ENCODE results near the gene RAB9A.
A peak's percentile ranks its signal among the peaks of the same experiment; 100 is the strongest.

Gene RAB9A

GRCh38 chrX:13689741-13690211, 848 bp downstream of the RAB9A start:
- no peak for TF ChIP-seq CTCF (IDR thresholded peaks at IDR 0.05; ENCODE audit: extremely low read depth, missing control alignments)
- DNase-seq (ENCODE audit: low spot score): no peak

- DNase-seq (ENCODE audit: low spot score): no peak
- TF ChIP-seq CTCF (IDR thresholded peaks at IDR 0.05; ENCODE audit: extremely low read depth, missing control alignments): no peak
Observed at GRCh38 chrX:13690836-13691235, 1.9 kb downstream of the RAB9A start.

- TF ChIP-seq CTCF (IDR thresholded peaks at IDR 0.05; ENCODE audit: extremely low read depth, missing control alignments): no peak
Observed at GRCh38 chrX:13691841-13692371, 3.0 kb downstream of the RAB9A start.

GRCh38 chrX:13692771-13693231, 3.9 kb downstream of the RAB9A start:
- TF ChIP-seq CTCF (IDR thresholded peaks at IDR 0.05; ENCODE audit: extremely low read depth, missing control alignments): no peak
- DNase-seq (ENCODE audit: low spot score): no peak

More at GRCh38 chrX:13691841-13692371, 3.0 kb downstream of the RAB9A start:
- DNase-seq (ENCODE audit: low spot score): peak; percentile 36

- no peak for TF ChIP-seq CTCF (IDR thresholded peaks at IDR 0.05; ENCODE audit: extremely low read depth, missing control alignments)
- no peak for DNase-seq (ENCODE audit: low spot score)
Observed at GRCh38 chrX:13693341-13693961, 4.5 kb downstream of the RAB9A start.

DNA sequence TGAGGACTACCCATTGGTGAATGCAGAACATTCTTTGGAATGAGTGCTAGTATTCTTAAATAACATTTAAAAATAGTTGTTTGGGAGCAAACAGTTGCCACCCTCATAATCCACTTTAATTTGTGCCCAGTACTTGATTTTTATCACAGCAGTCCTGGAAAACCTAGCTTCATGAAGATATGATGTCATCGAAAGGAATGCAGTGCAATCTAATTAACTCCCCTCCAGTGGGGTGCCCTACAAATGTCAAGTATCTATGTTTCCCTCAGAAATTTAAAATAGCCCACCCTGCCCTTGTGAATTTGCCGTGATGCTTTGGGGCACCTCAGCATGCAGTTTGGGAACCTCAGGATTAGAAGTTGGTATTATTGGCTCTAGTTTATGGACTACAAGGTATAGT, 5.4 kb downstream of the RAB9A start:
- TF ChIP-seq CTCF (IDR thresholded peaks at IDR 0.05; ENCODE audit: extremely low read depth, missing control alignments): no peak
- DNase-seq (ENCODE audit: low spot score): no peak

- no peak for TF ChIP-seq CTCF (IDR thresholded peaks at IDR 0.05; ENCODE audit: extremely low read depth, missing control alignments)
- DNase-seq (ENCODE audit: low spot score): no peak
Observed at GRCh38 chrX:13694983-13695382, 6.1 kb downstream of the RAB9A start.

Measured in GM20000 (cell line).